CD4-positive, alpha-beta memory T cell (primary cell): ENCODE data around the gene DIAPH2. TPM values are rescaled to one million over a fixed set of nuclear protein-coding genes. Genes with fewer than 3 reads are reported as not detected.

Source experiments
- CTCF ChIA-PET: fragments of 350-600 bp; sonication (Branson Sonifier 250); formaldehyde crosslinking; loops from one replicate; lab custom pipeline; 2021; ENCODE audit warnings: inconsistent platforms; ENCODE audit not compliant: partially characterized antibody; lab: Charles Lee
- POLR2A ChIA-PET: fragments of 350-600 bp; sonication (Branson Sonifier 250); formaldehyde crosslinking; loops from one replicate; lab custom pipeline; 2021; ENCODE audit not compliant: partially characterized antibody; lab: Charles Lee
- DNase-seq, 5 donors: peaks; one replicate each; pipeline versions ENCODE4 v3.0.0 to v3.0.0-alpha.2; 2020 to 2022; ENCODE audit warnings: mixed read lengths in 1 of 5
- H3K27ac ChIP-seq: one replicate; pipeline ENCODE4 v1.7.0; 2013; ENCODE audit warnings: low read depth, low read length
- H3K27me3 ChIP-seq: 2 replicates; pipeline ENCODE4 v1.7.0; 2013; ENCODE audit warnings: mild to moderate bottlenecking, low read length, moderate library complexity; ENCODE audit not compliant: insufficient read depth
- H3K36me3 ChIP-seq: 2 replicates; pipeline ENCODE4 v1.7.0; 2013; ENCODE audit warnings: mild to moderate bottlenecking, low read length, moderate library complexity; ENCODE audit not compliant: insufficient read depth
- H3K4me1 ChIP-seq: 2 replicates; pipeline ENCODE4 v1.7.0; 2013; ENCODE audit warnings: mild to moderate bottlenecking, low read length, moderate library complexity; ENCODE audit not compliant: insufficient read depth
- H3K4me3 ChIP-seq, 2 donors: one replicate each; pipeline ENCODE4 v1.7.0; 2013; ENCODE audit warnings: low read length in 2 of 2, mild to moderate bottlenecking in 1 of 2
- H3K9me3 ChIP-seq, 2 donors: one replicate each; pipeline ENCODE4 v1.7.0; 2013; ENCODE audit warnings: low read length in 2 of 2, control low read depth in 1 of 2; ENCODE audit not compliant: control insufficient read depth in 1 of 2
- H3K27ac Mint-ChIP-seq, 7 donors: one replicate each; pipeline ENCODE4 v1.8.0; 2020 to 2021; ENCODE audit warnings: mixed read lengths in 7 of 7, mild to moderate bottlenecking in 6 of 7, inconsistent platforms in 3 of 7, moderate library complexity in 3 of 7
- H3K27me3 Mint-ChIP-seq, 2 donors: one replicate each; pipeline ENCODE4 v1.8.0; 2020 to 2021; ENCODE audit warnings: mixed read lengths in 2 of 2
- H3K36me3 Mint-ChIP-seq, 2 donors: one replicate each; pipeline ENCODE4 v1.8.0; 2020 to 2021; ENCODE audit warnings: mixed read lengths in 2 of 2, inconsistent platforms in 1 of 2, mild to moderate bottlenecking in 1 of 2
- H3K4me1 Mint-ChIP-seq, 4 donors: one replicate each; pipeline ENCODE4 v1.8.0; 2020 to 2021; ENCODE audit warnings: mixed read lengths in 4 of 4, mild to moderate bottlenecking in 1 of 4
- H3K4me3 Mint-ChIP-seq, 8 donors: one replicate each; pipeline ENCODE4 v1.8.0; 2020 to 2021; ENCODE audit warnings: mixed read lengths in 8 of 8, mild to moderate bottlenecking in 7 of 8, moderate library complexity in 6 of 8, inconsistent platforms in 3 of 8
- H3K9me3 Mint-ChIP-seq, 8 donors: one replicate each; pipeline ENCODE4 v1.8.0; 2020 to 2021; ENCODE audit warnings: mixed read lengths in 8 of 8, mild to moderate bottlenecking in 5 of 8, inconsistent platforms in 3 of 8, moderate library complexity in 1 of 8
- intact Hi-C: fragments of 100-400 bp; cut with micrococcal nuclease; formaldehyde crosslinking; loops from one replicate; pipeline ENCODE4 v1.15.1; 2023
- polyA plus RNA-seq, 2 donors: library from polyadenylated mRNA; unstranded; fragments of 300-500 nt; fragmentation: Illumina TruSeq; gene quantifications; one replicate each; pipeline ENCODE4 v1.2.3, GENCODE V29; 2021
- total RNA-seq, 2 experiments: library from RNA; stranded (reverse); gene quantifications; one replicate each; pipeline ENCODE4 v1.2.3, GENCODE V29; 2021

DIAPH2 gene
- total and polyA plus RNA-seq, 4 experiments from 2014 or later = 9.6 to 13.8 (median 11.6) TPM

DNA sequence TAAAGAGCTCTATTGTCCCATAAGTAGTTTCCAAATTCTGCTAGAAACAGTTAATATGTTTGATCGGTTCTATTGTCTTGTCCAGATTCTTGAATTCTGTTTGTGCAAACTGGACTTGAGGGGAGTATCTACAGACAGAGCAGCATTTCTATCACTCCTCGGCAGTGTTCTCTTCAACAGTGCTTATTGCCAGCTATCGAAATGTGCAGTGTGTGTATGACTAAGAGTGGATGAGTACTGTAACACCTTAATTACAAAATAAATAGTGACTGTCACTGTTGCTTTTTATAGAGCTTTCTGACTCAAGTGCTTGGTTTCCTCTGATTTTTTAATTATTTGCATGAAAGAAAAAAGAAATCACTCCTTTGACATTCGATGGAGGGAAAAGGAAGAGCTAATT is 473.6 kb downstream of the DIAPH2 start:
- intact Hi-C loops = no loop called here
- Mint-ChIP-seq H3K36me3 (peaks cover 0 to 4% of the 10 kb centered on the region in 2 donors), H3K27ac (no peak overlapping the region), H3K4me1 (peaks cover 9 to 12% (median 10%) of the 10 kb centered on the region in 4 donors), H3K9me3 (no peaks in the 10 kb centered on the region), H3K4me3 (no peak overlapping the region), H3K27me3 (no peaks in the 10 kb centered on the region)
- Histone ChIP-seq H3K4me3 (no peak overlapping the region), H3K36me3 (no peaks in the 10 kb centered on the region), H3K27me3 (no peaks in the 10 kb centered on the region), H3K4me1 (peaks cover 6% of the 10 kb centered on the region), H3K27ac (no peak overlapping the region), H3K9me3 (no peaks in the 10 kb centered on the region)
- ChIA-PET POLR2A (no interaction called here), CTCF (no interaction called here)
- DNase-seq = no peak

DNA sequence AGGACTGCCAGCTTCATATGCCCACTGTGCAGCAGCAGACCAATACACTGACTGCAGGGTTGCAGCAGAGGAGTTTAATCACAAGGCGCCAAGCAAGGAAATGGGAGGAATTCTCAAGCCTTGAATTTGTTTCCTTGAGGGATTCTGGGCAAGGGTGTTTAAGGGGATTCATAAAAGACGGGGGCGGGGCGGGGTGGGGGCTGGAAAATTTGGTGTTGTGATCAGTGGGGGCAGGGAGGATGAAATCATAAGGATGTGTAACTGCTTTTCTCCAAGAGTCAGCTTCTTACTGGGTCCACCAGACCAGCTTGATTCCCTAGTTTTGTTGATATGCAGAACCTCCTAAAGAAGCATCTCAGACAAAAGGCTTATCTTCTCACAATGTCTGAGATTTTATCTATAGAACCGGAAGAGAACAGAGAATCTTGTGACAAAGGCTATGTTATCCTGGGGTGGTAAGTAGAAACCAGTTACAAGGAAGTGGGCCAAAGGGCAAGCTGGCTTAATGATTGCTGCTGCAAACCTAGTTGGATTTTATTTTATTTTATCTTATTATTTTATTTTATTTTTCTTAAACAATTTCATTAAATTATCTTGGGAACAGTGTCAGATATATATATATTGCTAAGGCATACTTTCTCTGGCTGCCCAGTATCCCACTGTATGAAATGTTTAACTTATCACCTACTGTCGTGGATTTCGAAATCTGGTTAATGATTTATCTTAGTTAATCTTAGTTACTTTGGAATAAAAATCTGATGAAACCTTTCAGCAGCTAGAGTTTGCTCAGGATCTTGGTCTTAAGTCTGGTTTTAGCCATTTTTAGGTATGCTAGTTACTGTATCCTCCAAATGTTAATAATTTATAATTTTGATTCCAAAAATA is 475.5 kb downstream of the DIAPH2 start:
- CTCF ChIA-PET = no interaction called here
- Histone ChIP-seq H3K27me3 (no peaks in the 10 kb centered on the region), H3K36me3 (no peaks in the 10 kb centered on the region), H3K9me3 (no peaks in the 10 kb centered on the region), H3K4me3 (no peak overlapping the region), H3K4me1 (peaks cover 6% of the 10 kb centered on the region), H3K27ac (no peak overlapping the region)
- POLR2A ChIA-PET = no interaction called here
- no peaks in the 10 kb centered on the region for H3K9me3 Mint-ChIP-seq
- no peak overlapping the region for H3K4me3 Mint-ChIP-seq
- peak overlapping the region in 1 of 7 donors; percentile 38 for H3K27ac Mint-ChIP-seq
- no peaks in the 10 kb centered on the region for H3K27me3 Mint-ChIP-seq
- intact Hi-C loops = no loop called here
- H3K4me1 Mint-ChIP-seq = peaks cover 6 to 12% (median 10%) of the 10 kb centered on the region in 4 donors
- no peak for DNase-seq
- peaks cover 0 to 4% of the 10 kb centered on the region in 2 donors for H3K36me3 Mint-ChIP-seq

DNA sequence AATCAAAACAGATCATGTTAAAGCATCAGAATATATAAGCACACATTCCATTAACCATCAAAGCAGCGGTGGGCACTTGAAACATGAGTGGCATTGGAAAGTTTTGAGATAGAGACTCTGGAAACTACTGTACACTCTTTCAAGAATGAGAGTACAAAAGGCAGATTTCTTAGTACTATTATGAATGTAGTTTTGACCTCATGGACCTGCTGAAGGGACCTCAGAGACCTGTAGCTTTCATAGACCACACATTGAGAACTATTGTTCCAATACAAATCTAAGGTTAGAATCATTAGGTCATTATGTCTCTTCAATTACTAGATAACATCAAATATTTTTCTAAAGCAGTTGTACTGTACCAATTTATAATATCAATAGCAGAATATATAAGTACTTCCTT is 482.7 kb downstream of the DIAPH2 start:
- DNase-seq = no peak
- CTCF ChIA-PET = no interaction called here

DNA sequence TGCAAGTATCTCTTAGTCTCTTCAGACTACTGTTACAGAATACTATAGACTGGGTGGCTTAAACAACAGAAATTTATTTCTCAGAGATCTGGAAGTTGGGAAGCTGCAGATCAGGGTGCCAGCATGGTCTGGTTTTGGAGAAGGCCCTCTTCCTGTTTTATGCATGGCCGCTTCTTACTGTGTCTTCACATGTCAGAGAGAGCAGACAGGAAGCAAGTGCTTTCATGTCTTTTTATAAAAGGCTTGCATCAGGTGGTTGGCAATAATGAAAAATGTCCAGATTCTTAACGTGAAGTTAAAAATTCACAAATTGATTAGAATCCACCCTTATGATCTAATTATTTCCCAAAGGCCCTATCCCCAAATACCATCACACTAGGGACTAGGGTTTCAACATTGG is 484.0 kb downstream of the DIAPH2 start:
- Histone ChIP-seq H3K9me3 (no peaks in the 10 kb centered on the region), H3K27ac (no peak overlapping the region), H3K27me3 (no peaks in the 10 kb centered on the region), H3K4me3 (no peak overlapping the region), H3K4me1 (no peaks in the 10 kb centered on the region), H3K36me3 (no peaks in the 10 kb centered on the region)
- H3K4me1 Mint-ChIP-seq = no peaks in the 10 kb centered on the region
- DNase-seq = no peak
- ChIA-PET CTCF (no interaction called here), POLR2A (no interaction called here)
- peaks cover 0 to under 1% (median 0%) of the 10 kb centered on the region in 8 donors for H3K9me3 Mint-ChIP-seq
- H3K4me3 Mint-ChIP-seq = no peak overlapping the region
- intact Hi-C loops = no loop called here
- H3K27ac Mint-ChIP-seq = no peak overlapping the region
- no peaks in the 10 kb centered on the region for H3K27me3 Mint-ChIP-seq
- no peaks in the 10 kb centered on the region for H3K36me3 Mint-ChIP-seq

More for the DNA sequence above, 482.7 kb downstream of the DIAPH2 start:
- H3K27ac ChIP-seq = no peak overlapping the region
- H3K36me3 Mint-ChIP-seq = peaks cover 0 to 4% of the 10 kb centered on the region in 2 donors
- H3K4me3 Mint-ChIP-seq = no peak overlapping the region
- H3K9me3 ChIP-seq = no peaks in the 10 kb centered on the region
- H3K27me3 ChIP-seq = no peaks in the 10 kb centered on the region
- no peaks in the 10 kb centered on the region for H3K36me3 ChIP-seq
- H3K4me1 ChIP-seq = no peaks in the 10 kb centered on the region
- H3K4me1 Mint-ChIP-seq = no peaks in the 10 kb centered on the region
- H3K9me3 Mint-ChIP-seq = no peaks in the 10 kb centered on the region
- H3K27ac Mint-ChIP-seq = no peak overlapping the region
- POLR2A ChIA-PET = no interaction called here
- no peaks in the 10 kb centered on the region for H3K27me3 Mint-ChIP-seq
- intact Hi-C loops = no loop called here
- H3K4me3 ChIP-seq = no peak overlapping the region

DNA sequence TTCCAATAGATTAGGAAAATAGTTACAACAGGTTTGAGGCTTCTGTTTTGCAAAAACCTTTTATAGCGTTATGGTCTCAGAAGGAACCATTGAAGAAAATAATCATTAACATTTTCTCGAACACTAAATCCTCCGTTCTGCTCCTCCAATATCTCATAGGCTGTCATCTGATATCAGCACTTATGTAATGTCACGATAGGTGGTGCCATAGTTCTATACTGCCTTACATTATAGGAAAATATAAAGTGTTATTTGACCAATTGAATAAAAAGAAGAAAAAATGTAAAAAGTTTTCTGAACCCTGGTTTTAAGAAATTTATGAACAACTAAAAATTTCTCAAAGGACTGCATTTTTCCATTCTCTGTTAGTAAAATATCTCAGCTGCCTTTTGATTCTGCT is 490.5 kb downstream of the DIAPH2 start:
- intact Hi-C loops = no loop called here
- POLR2A ChIA-PET = no interaction called here
- no peaks in the 10 kb centered on the region for H3K4me1 ChIP-seq

DNA sequence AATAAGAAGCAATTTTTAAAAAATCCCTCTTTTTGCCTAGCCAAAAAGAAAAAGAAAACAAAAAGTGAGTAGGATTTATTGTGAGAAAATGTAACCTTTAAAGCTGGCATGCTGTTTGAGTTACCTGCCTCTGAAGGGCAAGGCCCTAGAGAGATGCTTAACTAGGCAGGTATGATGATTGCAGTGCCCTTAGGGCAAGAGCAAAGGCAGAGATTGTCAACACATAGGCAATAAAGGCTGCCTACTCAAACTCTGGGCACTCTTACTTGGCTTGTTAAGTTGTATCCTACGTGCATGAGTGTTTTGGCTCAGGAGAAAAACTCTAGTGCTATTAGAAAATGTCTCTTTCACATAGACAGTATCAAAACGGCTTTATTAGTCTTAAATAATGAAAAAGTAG is 505.0 kb downstream of the DIAPH2 start:
- intact Hi-C loops = no loop called here
- CTCF ChIA-PET = no interaction called here
- DNase-seq = no peak
- Mint-ChIP-seq H3K27ac (no peak overlapping the region), H3K9me3 (no peaks in the 10 kb centered on the region), H3K4me1 (no peaks in the 10 kb centered on the region), H3K36me3 (no peaks in the 10 kb centered on the region), H3K27me3 (no peaks in the 10 kb centered on the region), H3K4me3 (no peak overlapping the region)
- Histone ChIP-seq H3K4me1 (no peaks in the 10 kb centered on the region), H3K27ac (no peak overlapping the region), H3K27me3 (no peaks in the 10 kb centered on the region), H3K9me3 (no peaks in the 10 kb centered on the region), H3K36me3 (no peaks in the 10 kb centered on the region), H3K4me3 (no peak overlapping the region)
- POLR2A ChIA-PET = no interaction called here

More for the DNA sequence above, 490.5 kb downstream of the DIAPH2 start:
- CTCF ChIA-PET = no interaction called here
- no peaks in the 10 kb centered on the region for H3K36me3 ChIP-seq
- Mint-ChIP-seq H3K9me3 (peaks cover 0 to 6% (median under 1%) of the 10 kb centered on the region in 8 donors), H3K27me3 (no peaks in the 10 kb centered on the region), H3K36me3 (peaks cover 5 to 7% of the 10 kb centered on the region in 2 donors), H3K4me1 (no peaks in the 10 kb centered on the region), H3K4me3 (no peak overlapping the region), H3K27ac (no peak overlapping the region)
- no peak overlapping the region for H3K27ac ChIP-seq
- no peak overlapping the region for H3K4me3 ChIP-seq
- no peaks in the 10 kb centered on the region for H3K9me3 ChIP-seq
- DNase-seq = no peak
- H3K27me3 ChIP-seq = no peaks in the 10 kb centered on the region

DNA sequence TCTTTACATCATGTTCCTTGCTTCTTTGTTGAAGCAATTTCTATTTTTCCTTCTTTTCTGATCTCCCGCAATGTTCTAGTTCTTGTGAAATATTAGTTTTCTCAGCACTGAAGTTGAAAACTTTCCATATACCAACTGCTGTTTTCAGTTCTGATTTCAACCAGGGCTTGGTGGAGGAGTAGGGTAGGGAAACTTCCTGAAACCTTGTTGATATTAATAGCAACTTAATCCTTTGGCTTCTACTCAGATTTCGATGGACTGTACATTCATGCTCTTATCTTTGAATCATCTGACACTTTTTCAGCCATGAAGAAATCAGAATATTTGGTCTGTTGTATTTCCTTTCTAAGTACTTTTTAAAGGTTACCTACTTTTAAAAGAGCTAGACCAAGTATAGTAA is 514.9 kb downstream of the DIAPH2 start:
- Histone ChIP-seq H3K4me3 (no peak overlapping the region), H3K9me3 (no peaks in the 10 kb centered on the region), H3K4me1 (no peaks in the 10 kb centered on the region), H3K27ac (no peak overlapping the region), H3K27me3 (no peaks in the 10 kb centered on the region), H3K36me3 (no peaks in the 10 kb centered on the region)
- no peak for DNase-seq
- ChIA-PET POLR2A (no interaction called here), CTCF (no interaction called here)
- Mint-ChIP-seq H3K27me3 (no peaks in the 10 kb centered on the region), H3K36me3 (peaks cover 0 to 2% of the 10 kb centered on the region in 2 donors), H3K9me3 (peaks cover 0 to 13% (median under 1%) of the 10 kb centered on the region in 8 donors), H3K27ac (no peak overlapping the region), H3K4me3 (no peak overlapping the region), H3K4me1 (no peaks in the 10 kb centered on the region)
- intact Hi-C loops = no loop called here
